ENCODE measurements around the gene OTOR.
A peak's percentile ranks its signal among the peaks of the same experiment; 100 is the strongest.

Gene OTOR

DNA sequence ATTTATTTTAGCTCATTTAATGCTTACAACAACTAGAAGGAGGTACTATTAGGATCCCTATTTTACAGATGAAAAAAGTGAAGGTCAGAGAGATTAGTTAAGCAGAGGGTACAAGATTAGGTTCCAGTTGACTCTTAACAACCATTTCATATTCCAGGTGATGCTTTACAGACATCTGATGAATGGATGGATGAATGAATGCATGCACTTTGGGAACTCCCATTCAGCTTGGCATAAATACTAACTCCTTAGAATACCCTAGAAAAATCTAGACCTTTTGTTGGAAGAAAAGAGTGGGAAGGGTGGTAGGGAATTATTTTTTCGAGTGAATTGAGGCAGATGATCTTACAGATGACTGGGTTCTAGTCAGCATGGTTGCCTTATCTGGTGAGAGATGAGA is 19.1 kb upstream of the OTOR start:
- no peak for TF ChIP-seq SIN3A (IDR thresholded peaks at IDR 0.05; ENCODE audit: borderline replicate concordance, insufficient read depth, low read length)
- TF ChIP-seq FOXP2 (optimal IDR thresholded peaks at IDR 0.05; ENCODE audit: borderline replicate concordance, extremely low read depth, extremely low read length, insufficient read depth): no peak
- TF ChIP-seq, protein P1, sequence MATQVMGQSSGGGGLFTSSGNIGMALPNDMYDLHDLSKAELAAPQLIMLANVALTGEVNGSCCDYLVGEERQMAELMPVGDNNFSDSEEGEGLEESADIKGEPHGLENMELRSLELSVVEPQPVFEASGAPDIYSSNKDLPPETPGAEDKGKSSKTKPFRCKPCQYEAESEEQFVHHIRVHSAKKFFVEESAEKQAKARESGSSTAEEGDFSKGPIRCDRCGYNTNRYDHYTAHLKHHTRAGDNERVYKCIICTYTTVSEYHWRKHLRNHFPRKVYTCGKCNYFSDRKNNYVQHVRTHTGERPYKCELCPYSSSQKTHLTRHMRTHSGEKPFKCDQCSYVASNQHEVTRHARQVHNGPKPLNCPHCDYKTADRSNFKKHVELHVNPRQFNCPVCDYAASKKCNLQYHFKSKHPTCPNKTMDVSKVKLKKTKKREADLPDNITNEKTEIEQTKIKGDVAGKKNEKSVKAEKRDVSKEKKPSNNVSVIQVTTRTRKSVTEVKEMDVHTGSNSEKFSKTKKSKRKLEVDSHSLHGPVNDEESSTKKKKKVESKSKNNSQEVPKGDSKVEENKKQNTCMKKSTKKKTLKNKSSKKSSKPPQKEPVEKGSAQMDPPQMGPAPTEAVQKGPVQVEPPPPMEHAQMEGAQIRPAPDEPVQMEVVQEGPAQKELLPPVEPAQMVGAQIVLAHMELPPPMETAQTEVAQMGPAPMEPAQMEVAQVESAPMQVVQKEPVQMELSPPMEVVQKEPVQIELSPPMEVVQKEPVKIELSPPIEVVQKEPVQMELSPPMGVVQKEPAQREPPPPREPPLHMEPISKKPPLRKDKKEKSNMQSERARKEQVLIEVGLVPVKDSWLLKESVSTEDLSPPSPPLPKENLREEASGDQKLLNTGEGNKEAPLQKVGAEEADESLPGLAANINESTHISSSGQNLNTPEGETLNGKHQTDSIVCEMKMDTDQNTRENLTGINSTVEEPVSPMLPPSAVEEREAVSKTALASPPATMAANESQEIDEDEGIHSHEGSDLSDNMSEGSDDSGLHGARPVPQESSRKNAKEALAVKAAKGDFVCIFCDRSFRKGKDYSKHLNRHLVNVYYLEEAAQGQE (IDR thresholded peaks at IDR 0.05; ENCODE audit: insufficient read depth in 1 of 2, low read depth in 2 of 2, low read length in 2 of 2): no peak
- TF ChIP-seq POLR2AphosphoS5 (IDR thresholded peaks at IDR 0.05; ENCODE audit: low read depth, low read length): no peak
- TF ChIP-seq TAF1 (IDR thresholded peaks at IDR 0.05; ENCODE audit: borderline replicate concordance, insufficient read depth, low read length): no peak

DNA sequence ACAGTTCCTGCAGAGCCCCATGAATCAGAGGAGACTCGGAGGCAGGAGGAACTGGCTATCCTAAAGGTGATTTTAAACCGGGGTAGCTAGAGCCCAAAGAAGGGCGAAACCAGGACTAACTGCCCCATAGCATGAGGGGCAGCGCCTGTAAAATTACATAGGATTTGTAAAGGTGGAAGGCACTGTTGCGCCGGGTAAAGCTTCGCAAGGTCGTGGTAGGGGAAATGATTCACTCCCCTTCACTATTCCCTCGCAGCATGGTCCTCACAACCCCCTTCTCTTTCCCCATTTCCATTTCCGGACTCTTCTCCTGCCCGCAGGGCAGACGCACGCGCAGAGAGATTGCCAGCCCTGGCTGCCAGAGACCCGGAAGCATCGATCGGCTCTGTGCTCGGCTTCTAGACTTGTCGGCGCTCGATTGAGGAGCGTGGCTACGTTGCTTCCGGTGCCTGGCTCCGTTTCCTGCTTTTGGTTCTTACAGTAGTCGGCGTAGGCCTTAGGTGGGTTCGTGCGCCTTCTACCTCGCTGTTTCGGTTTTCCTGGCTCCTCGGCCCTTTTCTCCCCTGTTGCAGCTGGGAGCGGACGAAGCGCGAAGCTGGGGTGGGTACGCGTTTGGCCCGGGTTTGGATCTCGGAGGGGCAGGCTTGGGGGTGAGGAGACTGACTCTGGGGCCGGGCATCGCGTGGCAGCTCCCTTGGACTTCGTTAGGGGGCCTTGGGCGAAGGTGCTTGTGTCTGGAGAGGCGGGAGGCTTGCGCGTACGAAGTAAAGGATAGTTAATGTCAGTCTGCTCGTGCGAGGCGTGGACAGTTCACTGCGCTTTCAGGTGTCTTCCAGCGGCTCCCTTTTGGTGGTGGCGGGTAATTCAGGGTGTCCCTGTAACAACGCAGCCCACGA is 18.3 kb upstream of the OTOR start, which contains the start of gene SNRPB2:
TSS of gene SNRPB2 (plus strand) at position 462 of the 896 bp plus-strand sequence. CDS start 1,677 bp downstream, outside the sequence.
- TF ChIP-seq FOXP2 (optimal IDR thresholded peaks at IDR 0.05; ENCODE audit: borderline replicate concordance, extremely low read depth, extremely low read length, insufficient read depth) (peak; percentile 55), SIN3A (IDR thresholded peaks at IDR 0.05; ENCODE audit: borderline replicate concordance, insufficient read depth, low read length) (0 out of 2 replicates have a peak, but pooled peaks have one; percentile 87), TAF1 (IDR thresholded peaks at IDR 0.05; ENCODE audit: borderline replicate concordance, insufficient read depth, low read length) (peak; percentile 87; the same call in 1 of the 2 replicates), POLR2AphosphoS5 (IDR thresholded peaks at IDR 0.05; ENCODE audit: low read depth, low read length) (peak; percentile 79)
- TF ChIP-seq, protein P1 (IDR thresholded peaks at IDR 0.05; ENCODE audit: insufficient read depth in 1 of 2, low read depth in 2 of 2, low read length in 2 of 2): no peak

DNA sequence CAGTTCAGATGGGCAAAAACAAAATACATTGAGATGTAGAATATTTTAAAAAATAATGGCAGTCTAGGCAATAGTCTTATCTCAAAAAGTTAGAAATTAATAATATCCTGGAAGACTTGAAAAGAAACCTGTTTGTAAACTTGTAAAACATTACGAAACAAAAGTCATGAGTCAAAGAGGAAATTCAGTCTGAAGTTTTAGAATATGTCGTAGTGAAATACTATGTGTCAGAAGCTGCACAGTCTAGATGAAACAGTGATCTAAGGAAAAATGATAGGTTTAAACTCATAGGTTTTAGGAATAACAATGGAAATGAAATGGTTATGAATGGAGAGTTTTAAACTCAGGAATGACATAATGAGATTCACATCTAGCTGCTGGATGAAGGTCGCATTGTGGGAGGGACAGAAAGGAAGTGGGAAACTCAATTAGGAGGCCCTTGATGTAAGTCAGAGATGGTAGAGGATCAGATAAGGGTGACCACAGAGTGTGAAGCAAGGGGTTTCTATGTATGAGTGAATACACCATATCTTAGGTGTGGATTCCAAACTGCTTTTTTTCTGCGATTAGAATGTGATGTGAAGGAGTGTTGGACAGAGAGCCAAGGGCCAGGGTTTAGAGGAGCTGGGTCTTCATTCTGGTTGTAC is 15.5 kb upstream of the OTOR start:
- TF ChIP-seq SIN3A (IDR thresholded peaks at IDR 0.05; ENCODE audit: borderline replicate concordance, insufficient read depth, low read length) (no peak), FOXP2 (optimal IDR thresholded peaks at IDR 0.05; ENCODE audit: borderline replicate concordance, extremely low read depth, extremely low read length, insufficient read depth) (no peak)

DNA sequence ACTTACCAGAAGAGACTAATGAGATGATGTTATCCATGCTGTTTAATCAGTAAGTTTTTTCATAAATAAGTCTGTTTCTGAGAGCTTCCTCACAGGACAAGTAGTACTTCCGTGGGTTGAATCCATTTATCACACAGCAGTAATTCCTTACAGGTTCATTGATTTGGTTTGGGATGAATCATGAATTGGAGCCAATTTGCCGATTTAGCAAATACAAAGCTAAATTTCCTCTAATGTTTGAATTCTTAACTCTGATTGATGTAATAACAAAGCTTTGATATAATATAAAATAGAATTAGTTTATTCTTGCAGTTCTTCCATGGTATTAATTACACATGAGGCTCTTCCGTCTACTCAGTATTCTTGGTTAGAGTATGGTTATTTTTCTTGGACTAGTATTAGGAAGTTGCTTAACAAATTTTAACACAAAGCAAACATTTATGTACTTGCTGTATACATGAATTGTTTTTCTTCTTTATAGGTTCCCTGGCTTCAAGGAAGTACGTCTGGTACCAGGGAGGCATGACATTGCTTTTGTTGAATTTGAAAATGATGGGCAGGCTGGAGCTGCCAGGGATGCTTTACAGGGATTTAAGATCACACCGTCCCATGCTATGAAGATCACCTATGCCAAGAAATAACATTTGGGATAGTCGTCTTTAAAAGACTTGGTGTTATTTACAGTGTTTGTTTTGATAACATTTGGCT is 7.6 kb upstream of the OTOR start:
- TF ChIP-seq POLR2AphosphoS5 (IDR thresholded peaks at IDR 0.05; ENCODE audit: low read depth, low read length): no peak

DNA sequence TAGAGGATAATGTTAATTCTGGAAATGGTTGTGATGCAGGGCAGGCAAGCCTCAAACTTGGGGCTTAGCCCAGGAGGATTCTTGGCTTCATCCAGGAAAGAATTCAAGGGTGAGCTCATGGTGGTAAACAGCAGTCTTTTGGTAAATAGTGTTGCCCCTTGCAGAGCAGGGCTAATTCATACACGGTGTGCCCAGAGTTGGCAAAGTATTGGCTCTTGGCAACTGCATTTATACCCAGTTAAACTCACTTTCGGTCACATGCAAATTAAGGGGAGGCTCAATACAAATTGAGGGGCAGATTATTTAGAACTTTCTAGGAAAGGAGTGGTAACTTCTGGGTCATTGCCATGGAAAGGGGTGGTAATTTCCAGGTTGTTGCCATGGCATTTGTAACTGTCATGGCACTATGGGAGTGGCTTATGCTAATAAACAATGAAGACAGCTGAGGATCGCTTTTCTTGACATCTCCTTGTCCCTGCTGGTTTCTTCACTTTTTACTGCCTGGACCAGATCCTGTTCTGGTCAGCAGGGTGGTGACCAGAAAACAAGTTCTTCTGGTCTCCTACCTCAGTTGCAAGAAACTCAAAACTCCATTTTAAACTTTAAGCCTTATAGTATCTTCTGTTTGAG is 3.9 kb upstream of the OTOR start:
- TF ChIP-seq SIN3A (IDR thresholded peaks at IDR 0.05; ENCODE audit: borderline replicate concordance, insufficient read depth, low read length): no peak
- TF ChIP-seq TAF1 (IDR thresholded peaks at IDR 0.05; ENCODE audit: borderline replicate concordance, insufficient read depth, low read length): no peak
- TF ChIP-seq FOXP2 (optimal IDR thresholded peaks at IDR 0.05; ENCODE audit: borderline replicate concordance, extremely low read depth, extremely low read length, insufficient read depth): no peak
- TF ChIP-seq, protein P1 (IDR thresholded peaks at IDR 0.05; ENCODE audit: insufficient read depth in 1 of 2, low read depth in 2 of 2, low read length in 2 of 2): no peak
- TF ChIP-seq POLR2AphosphoS5 (IDR thresholded peaks at IDR 0.05; ENCODE audit: low read depth, low read length): no peak
